ENCODE results near the gene BCL2L11.

The BCL2L11 gene

DNA sequence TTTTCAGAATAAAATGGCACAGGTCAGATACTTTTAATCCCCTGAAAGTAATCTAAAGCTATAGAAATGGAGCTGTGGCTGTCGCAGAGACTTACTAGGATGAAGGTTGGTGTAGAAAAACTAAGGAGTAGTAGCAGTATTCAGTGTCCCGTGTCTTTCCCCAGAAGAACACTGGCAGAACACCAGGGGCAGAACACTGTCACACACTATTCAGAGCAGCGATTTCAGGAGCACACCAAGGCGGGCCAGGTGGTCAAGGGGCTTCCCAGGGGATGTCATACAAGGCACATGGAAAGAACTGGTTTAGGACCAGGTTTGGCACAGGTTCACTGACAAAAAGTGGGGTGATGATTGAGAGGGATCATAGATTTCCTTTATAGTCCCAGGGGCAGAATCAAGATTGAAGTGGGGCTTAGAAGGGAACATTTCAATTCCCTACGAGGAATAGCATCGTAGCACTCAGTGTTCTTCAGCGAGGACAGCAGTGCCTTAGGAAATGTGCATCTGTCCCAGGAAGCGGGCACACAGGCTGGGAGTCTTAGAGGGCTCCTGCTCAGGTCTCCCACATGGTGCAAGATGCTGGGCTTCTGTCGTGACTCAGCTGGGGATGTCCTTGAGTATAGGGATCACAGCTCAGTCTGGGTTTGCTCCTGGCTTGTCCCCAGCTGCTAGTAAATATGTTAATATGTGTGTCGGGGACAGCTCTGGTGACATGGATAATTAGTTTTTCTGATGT, 22.6 kb downstream of the BCL2L11 start:
- DNase-seq (ENCODE audit: low read depth): no peak

DNA sequence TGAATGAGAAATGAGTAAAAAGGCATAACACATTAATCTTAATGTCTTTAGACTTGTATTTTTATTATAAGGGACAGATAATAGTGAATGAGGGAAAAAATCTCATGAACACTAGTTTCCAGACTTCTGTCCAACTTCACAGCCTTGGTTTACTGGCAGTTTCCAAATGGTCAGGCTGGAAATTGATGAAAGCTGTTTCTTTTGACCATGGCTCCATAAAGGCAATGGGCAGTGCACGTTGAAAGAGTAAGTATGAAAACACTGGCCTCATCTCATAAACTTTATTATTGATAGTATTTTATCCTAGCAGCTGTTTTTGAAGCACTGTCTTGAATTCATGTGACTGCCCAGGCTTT, 23.1 kb downstream of the BCL2L11 start:
- no peak for DNase-seq (ENCODE audit: low read depth)

DNA sequence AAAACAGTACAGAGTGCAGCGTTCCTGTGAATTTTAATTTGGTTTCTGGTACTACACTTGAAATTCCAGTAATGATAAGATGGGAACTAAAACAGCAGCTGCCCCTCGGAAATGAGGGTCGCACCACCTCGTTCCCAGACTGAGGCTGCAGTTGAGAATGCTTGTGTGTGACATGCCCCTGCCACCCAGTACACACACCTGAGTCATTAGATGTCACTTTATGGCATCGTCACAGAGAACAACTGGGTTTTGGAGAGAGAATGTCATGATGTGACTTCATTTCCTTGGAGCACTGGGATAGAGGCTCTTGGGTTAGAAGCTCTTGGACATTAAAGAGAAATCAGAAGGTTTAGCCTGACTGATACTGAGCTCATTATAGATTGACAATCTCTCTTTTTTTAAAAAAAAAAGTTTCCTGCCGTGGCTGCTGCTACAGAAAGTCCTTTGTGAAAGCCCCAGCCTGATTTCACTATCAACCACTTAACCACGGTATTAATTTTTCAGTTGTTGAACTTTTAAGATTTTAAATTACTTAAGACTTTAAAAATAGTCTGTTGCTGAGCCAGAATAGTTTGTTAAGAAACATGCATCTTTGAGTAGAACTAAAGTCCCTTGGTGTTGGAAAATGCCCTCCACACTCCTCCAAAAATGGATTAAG, 24.5 kb downstream of the BCL2L11 start:
- DNase-seq (ENCODE audit: low read depth): no peak

DNA sequence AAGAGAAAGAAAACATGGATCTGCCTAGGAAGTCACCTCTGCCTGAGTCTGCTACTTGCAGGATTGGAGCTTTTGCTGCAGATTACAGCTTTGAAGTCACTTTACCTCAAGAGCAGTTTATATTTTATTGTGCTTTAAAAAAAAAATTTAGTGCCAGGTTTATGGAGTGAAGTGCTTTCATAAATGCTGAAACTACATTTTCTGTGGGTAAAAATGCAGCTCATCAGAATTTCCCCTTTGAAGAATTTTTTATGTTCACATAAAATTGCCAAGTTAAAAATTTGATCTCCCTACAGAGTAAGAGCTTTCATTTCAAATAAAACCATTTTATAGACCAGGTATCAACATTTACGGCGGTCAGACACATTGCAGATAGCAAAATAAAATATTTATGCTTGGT, 25.2 kb downstream of the BCL2L11 start:
- no peak for DNase-seq (ENCODE audit: low read depth)

DNA sequence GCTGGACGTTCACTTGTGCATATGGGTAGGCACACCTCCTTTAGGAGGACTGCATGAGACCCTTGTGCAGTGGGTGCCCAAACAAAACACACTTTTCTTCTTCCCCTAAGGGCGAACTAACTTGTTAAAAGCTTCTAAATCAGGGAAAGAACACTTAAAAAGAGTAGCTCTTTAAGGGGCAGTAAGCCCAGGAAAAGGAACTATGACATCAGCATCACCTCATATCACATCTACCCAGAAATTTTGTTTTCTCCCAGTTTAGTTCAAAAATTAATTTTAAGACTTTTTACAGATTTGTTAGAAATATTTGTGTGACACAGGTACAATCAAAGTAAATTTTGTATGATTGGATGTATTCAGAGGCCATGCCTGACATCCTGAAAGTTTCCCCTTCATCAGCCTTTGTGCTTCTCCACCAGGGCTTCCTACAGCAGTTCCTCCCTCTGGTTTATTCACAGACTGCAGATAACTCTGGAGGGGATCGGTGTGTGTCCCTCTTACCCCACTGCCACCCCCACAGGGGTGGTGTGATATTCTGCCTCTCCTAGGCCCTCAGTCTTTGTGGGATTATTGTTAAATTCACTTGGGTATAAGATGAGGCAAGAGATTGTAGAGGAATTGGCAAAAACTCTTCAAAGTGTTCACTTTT, 27.6 kb downstream of the BCL2L11 start:
- no peak for DNase-seq (ENCODE audit: low read depth)

DNA sequence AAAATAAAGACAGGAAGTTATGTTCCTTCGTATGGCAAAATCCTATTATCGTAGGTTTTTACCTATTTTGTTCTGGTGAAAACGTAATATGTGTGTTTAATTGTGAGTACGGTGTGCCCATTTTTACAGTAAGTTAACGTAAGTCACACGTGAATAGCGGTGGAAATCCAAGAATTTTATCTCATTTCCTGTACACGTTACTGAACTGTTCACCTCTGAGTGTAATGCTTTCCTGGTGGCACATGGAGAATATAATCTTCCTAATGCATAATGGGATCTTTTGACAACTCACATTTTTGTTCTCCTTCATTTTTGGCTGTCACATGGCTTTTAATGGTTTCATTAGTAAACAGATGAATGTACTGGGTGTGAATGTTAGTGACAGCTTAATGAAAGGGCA, 28.2 kb downstream of the BCL2L11 start:
- no peak for DNase-seq (ENCODE audit: low read depth)

DNA sequence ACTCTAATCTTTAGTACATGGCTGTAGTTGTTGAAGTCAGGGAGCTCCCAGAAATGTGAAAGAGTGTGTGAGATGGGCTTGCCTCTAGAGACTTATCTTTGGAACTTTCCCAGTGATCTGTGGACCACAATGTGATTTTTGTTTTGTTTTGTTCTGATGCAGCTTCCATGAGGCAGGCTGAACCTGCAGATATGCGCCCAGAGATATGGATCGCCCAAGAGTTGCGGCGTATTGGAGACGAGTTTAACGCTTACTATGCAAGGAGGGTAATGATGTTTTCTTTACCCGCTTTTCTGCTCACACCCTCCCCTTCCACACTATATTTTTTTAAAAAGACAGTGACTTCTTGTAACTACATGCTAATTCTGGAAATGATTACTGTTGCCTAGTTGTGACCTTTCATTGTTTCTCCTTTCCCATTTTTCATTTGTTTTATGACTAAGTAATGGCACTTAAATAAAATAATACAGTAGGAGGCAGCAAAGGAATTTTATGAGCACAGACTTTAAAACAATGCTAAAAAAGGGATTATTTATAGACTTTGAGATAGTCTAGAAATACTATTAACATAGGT, 29.3 kb downstream of the BCL2L11 start:
- DNase-seq (ENCODE audit: low read depth): no peak

DNA sequence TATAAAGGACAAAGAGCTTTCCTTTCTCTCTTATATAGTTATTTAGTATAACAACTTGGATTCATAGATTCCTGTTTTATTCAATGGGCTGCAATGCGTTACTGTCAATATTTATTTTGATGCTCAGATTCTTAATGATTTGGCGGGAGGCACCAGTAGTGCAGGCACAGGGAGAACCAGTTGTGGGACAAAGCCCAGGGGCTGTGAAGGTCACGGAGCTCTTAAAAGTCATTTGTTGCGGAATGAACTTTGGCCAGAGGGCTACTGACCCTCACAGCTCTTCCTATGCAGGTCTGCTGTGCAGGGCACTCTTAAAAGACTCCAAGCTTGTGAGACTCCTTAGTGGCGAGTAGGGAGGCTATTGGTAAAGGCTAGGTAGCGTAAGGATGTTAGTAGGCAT, 34.0 kb downstream of the BCL2L11 start:
- no peak for DNase-seq (ENCODE audit: low read depth)

DNA sequence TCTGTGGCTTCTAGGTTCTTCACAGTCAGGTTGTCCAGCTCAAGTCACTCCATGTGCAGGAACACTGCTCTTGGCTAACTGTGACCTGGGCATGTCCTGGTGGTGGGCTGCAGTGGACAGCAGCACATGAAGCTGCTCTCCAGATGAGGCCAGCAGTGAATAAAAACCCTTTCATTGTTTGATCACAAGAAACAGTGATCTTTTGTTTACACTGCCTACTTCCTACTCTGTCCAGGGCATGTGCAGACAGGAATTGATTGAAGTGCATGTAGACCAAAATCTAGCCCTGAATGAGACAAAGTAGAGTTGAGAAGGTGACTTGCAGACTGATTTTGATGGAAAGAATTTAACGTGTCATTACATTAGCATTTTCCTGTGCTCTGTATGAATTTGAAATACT, 34.9 kb downstream of the BCL2L11 start:
- no peak for DNase-seq (ENCODE audit: low read depth)

DNA sequence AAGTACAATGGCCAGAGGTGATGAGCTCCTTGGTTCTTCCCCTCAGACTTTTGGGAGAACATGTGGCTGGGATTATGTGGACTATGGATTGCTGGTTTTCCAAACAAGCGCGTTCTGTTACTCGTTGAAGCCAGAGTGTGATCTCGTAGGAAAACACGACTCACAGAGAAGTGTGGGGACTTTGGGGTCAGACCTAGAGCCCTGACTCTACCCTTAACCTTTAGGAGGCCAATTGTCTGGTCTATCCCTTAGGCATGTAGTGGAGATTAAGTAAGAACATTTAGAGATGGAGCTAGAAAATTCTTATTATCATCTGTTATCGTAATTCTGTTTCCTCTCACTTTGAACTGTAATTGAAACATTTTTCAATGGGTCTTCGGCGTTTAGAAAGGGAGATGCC, 35.8 kb downstream of the BCL2L11 start:
- no peak for DNase-seq (ENCODE audit: low read depth)

DNA sequence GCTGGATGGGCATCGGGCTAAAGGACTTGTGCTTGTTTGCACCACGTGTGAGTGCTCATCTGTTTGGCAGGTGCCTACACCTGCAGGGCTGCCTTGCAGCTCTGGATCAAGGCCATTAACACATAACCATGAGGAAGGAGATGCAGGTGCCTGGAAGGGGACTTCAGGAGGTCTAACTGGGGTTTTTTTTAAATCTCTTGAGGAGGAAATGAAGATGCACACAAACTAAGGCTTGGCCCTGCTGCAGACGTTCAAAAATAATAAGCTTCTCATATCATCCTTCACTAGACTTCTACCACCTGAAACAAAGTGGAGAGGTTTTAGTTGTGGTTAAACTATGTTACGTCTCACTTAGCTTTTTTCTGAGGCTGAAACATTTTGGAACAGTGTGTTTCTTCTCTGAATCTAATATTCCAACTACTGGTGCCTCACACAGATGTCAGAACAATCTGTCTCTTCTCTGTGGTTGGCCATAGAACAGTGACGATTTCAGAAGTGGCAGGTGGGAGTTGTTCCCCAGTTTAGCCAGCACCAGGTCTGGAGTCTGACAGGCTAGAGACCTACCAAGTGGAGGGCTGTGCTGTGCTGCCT, 36.5 kb downstream of the BCL2L11 start:
- DNase-seq (ENCODE audit: low read depth): no peak

DNA sequence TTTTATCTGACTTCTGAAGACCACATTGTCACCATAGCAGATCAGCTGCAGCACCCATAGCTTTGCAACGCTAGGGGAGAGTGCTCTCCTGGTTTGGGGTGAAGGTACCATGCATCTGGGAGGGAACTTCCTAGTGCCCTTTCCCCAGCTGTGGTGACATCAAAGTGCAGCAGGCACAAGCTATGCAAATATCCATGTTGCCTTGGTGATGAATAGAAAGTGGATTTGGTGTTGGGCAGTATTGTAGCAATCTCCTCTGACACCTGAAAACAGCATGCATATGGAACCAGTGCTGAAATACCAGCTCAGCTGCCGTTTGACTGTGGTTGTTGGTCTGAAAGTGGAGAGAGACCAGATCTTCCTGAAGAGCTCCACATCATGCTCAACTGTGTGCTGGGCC, 37.1 kb downstream of the BCL2L11 start:
- no peak for DNase-seq (ENCODE audit: low read depth)

DNA sequence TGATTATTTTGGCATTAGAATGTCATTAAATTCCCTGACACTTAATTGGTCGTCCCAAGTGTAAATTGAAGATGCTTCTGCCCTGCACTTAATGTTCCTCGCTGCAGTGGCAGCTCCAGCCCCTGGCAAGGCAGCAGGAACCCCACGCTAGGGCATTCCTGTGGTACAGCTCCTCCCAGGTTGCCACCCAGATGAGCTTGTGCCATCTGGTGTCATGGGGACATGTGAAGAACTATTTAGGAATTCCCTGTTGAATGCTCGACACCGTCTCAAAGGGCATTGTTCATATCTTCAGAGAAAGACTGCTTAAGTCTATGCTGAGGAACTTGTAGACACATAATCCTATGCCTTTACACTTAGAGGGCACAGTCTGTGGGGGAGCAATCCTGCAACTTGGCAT, 38.9 kb downstream of the BCL2L11 start:
- DNase-seq (ENCODE audit: low read depth): no peak

DNA sequence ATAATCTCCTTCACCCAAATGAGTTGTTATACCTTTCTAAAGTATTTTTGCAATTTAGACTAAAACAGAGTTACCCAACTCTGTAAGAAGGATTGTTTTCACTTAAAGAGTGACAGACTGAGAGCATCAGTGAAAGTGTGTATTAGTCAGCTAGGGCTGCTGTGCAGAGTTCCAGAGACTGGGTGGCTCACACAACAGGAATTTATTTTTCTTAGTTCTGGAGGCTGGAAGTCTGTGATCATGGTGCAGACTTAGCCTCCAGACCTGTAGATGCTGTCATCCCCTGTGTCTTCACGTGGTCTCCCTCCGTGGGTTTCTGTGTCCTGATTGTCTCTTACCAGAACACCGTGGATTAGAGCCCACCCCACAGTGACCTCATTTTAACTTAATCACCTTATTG, 40.0 kb downstream of the BCL2L11 start:
- no peak for DNase-seq (ENCODE audit: low read depth)

DNA sequence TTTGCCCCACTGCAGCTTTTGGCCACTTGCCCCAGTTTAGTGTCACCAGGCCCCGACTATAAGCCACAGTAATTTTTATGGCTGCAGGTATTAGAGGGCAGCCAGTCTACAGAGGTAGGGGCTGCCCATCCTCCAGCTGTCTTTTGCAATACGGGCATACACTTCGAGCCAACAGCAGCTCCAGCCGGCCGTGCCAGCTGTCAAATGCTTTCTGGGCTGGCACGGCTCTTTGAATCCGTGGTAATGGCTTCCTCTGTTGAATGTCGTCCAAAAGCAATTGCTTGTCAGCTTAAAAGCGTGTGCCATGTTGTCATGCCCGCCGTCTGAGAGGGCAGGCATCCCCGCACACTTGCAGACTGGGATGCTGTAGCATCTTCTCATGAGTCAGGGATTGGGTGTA, 41.3 kb downstream of the BCL2L11 start:
- no peak for DNase-seq (ENCODE audit: low read depth)

DNA sequence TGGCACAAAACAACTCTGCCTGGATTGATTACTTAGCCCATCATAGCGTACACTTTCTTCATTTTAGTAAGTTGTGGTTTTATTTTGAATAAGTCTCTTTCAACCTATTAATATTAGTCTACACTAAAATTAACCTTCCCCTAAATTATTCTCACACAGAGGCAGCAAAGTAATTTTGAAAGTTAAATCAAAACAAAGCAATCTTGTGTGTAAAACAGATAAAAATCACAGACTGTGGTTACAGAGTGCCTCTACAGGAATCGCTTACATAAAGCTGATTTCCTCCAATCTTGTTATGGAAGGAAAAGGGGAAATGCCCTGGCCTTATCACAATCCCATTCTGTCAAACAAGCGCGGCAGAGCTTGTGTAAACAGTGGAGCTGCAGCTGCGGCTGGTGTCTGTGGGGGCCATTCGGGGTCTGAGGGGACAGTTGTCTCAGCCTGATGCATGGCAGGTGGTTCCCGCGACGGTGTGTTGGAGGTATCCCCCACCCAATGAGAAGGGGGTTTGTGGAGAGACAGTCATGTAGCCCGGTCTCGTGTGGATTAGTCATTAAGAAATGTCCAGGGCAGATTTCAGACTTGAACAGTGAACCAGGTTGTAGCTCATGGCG, 42.1 kb downstream of the BCL2L11 start:
- no peak for DNase-seq (ENCODE audit: low read depth)

DNA sequence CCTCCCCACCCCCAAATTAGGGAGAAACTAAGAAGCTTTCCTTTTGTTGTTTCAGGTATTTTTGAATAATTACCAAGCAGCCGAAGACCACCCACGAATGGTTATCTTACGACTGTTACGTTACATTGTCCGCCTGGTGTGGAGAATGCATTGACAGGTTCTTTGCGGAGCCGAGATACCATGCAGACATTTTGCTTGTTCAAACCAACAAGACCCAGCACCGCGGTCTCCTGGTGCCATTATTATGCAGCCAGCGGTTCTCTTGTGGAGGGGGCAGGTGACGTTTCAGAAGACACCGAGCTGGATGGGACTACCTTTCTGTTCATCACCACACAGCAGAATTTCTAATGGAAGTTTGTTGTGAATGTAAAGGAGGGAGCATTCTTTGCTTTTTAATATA, 43.4 kb downstream of the BCL2L11 start:
- no peak for DNase-seq (ENCODE audit: low read depth)

DNA sequence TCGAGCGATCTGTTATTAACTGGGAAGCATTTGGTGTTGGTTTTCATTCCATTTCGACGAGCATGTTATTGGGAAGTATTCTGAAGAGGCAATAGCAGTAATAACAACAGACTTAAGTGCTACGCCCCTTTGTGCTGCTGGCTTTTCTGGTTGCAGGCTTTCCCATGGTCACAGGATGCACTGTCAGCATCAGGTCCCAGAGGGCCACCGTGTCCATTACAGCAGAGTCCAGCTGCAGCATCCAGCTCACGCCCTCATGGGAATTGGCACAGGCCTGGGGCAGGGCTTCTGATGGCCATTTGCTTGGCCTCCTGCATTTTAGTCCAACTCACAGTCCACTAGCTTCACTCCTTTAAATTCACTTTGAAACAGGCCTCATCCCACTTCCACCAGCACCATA, 44.4 kb downstream of the BCL2L11 start:
- no peak for DNase-seq (ENCODE audit: low read depth)

DNA sequence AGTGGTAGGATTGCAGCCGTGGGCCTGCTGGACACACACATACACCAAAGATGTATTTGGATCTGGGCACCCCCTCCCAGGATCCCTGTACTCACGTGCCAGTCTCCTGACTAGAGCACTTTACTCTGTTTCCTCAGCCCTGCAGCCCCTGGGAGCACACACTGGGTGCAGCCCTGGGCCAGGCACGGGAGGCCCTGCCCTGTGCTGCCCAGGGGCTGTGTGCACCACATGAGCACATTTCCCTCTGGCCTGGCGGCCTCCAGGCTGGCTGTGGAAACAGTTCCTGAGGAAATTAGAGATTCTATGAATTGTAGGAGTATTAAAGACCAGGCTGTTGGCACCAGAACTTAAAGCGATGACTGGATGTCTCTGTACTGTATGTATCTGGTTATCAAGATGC, 45.4 kb downstream of the BCL2L11 start:
- DNase-seq (ENCODE audit: low read depth): no peak

DNA sequence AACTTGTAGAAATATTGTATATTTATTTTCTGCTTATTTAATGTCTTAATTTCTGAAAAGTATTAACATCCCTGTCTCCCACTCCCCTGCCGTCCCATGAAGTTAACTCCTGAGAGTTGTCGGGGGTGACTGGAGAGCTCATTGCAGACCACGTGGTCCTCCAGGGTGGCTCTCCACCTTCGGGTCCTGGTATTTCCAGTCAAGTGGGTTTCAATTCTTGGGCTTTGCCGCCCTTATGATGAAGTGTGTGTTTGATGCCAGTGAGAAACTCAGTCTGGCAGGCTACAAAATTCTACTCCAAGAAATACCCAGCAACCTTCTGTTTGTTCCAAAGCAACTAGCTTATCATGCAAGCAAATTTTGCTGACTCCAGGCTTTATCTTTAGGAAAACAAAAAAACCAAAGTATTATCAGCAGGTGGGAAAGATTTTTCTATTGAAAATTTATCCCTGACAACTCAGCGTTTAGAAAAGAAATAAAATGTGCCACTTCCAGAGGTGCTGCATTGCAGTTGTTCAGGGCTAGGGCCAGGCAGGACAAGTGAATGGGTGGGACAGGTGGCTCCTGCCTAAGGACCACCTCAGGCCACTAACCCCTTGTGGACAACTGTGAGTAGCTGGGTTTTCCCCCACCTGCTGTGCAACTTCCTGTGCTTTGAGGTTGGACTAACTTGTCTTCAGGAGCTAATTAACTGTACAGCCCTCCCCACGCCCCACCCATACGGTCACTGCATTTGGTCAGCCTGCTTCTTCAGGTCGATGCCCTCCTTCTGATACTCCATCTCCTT, 46.6 kb downstream of the BCL2L11 start:
- DNase-seq (ENCODE audit: low read depth): no peak

DNA sequence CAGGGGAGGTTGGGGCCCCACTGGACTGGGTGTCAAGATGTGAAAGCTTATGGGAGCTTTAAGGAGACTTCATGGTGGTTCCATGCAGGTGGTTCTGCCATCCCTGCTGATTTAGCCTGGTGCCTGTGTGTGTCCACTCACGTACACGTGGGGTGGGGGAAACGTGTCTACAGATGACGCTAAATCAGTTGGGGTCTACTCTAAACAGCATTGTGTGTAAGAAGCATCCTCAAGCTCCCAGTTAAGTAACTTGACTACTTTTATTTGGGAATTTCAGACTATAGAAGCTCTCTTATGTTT, 47.1 kb downstream of the BCL2L11 start:
- no peak for DNase-seq (ENCODE audit: low read depth)

All from stimulated activated CD4-positive, alpha-beta T cell treated with anti-CD3 and anti-CD28 coated beads, Interleukin-2, amount 100 ng/mL, for 4 hours (primary cell).